T-cell (primary cell): ENCODE measurements around the gene VTA1. TPM values are rescaled to one million over a fixed set of nuclear protein-coding genes. Genes with fewer than 3 reads are reported as not detected.
"Not testable (repeated sequence)": the region's sequence is repeated elsewhere in the genome, so short reads cannot be mapped to it uniquely, and the experiment has no call there.

Experiments used
- ATAC-seq, 4 experiments: fragments of 200-7000 bp in 3 of 4; fragments of 150-1000 bp in 1 of 4; cut with Tn5 transposase; replicated peaks in 1 of 4; 1 replicate in 3 of 4; 2 replicates in 1 of 4; pipeline ENCODE4 v1.10.0; 2021; ENCODE audit warnings: moderate library complexity in 3 of 4, mild to moderate bottlenecking in 2 of 4, moderate number of reproducible peaks in 1 of 4
- CTCF ChIA-PET, 2 donors: fragments of 300-600 bp; sonication (Branson Sonifier 250); formaldehyde crosslinking; loops; one replicate each; lab custom pipeline; 2022; ENCODE audit warnings: antibody characterized with exemption in 2 of 2; lab: Charles Lee
- POLR2A ChIA-PET, 2 donors: fragments of 300-600 bp; sonication (Branson Sonifier 250); formaldehyde crosslinking; loops; one replicate each; lab custom pipeline; 2022; ENCODE audit warnings: antibody characterized with exemption in 2 of 2; lab: Charles Lee
- DNase-seq, 35 experiments: peaks; one replicate each; pipeline versions ENCODE4 v3.0.0 to v3.0.0-alpha.2; 2013 to 2023
- H3K27ac ChIP-seq: one replicate; pipeline ENCODE4 v1.5.1; 2013; ENCODE audit warnings: low read length
- H3K27me3 ChIP-seq, 2 experiments: replicated peaks in 1 of 2; 1 replicate in 1 of 2; 2 replicates in 1 of 2; pipeline versions ENCODE4 v1.6.1 to v1.7.0; 2013; ENCODE audit warnings: low read length in 1 of 2, mixed read lengths in 1 of 2; ENCODE audit not compliant: control insufficient read depth in 2 of 2, insufficient read depth in 2 of 2; ENCODE audit errors: extremely low read depth in 1 of 2
- H3K36me3 ChIP-seq, 2 donors: 1 replicate in 1 of 2; 2 replicates in 1 of 2; pipeline versions ENCODE4 v1.6.1 to v1.7.0; 2013; ENCODE audit warnings: low read length in 1 of 2; ENCODE audit not compliant: control insufficient read depth in 2 of 2, insufficient read depth in 1 of 2; ENCODE audit errors: extremely low read depth in 1 of 2
- H3K4me1 ChIP-seq, 2 experiments: 1 replicate in 1 of 2; 2 replicates in 1 of 2; pipeline versions ENCODE4 v1.6.1 to v1.7.0; 2013; ENCODE audit warnings: low read length in 2 of 2, mixed read lengths in 1 of 2; ENCODE audit not compliant: insufficient read depth in 2 of 2, control insufficient read depth in 1 of 2; ENCODE audit errors: extremely low read depth in 1 of 2
- H3K4me3 ChIP-seq, 2 donors: 1 replicate in 1 of 2; 2 replicates in 1 of 2; pipeline versions ENCODE4 v1.5.1 to v1.7.0; 2013; ENCODE audit warnings: mild to moderate bottlenecking in 2 of 2, low read length in 1 of 2, moderate library complexity in 1 of 2; ENCODE audit not compliant: control insufficient read depth in 1 of 2; ENCODE audit errors: extremely low read depth in 1 of 2
- H3K9me3 ChIP-seq: 2 replicates; pipeline ENCODE4 v1.7.0; 2013
- H3K27ac Mint-ChIP-seq, 2 donors: one replicate each; pipeline ENCODE4 v1.8.0; 2020 to 2021; ENCODE audit warnings: mild to moderate bottlenecking in 2 of 2, mixed read lengths in 2 of 2
- H3K27me3 Mint-ChIP-seq, 2 donors: one replicate each; pipeline ENCODE4 v1.8.0; 2021 to 2022; ENCODE audit warnings: mixed read lengths in 2 of 2
- H3K36me3 Mint-ChIP-seq: one replicate; pipeline ENCODE4 v1.8.0; 2021; ENCODE audit warnings: mixed read lengths
- H3K4me1 Mint-ChIP-seq, 3 donors: one replicate each; pipeline ENCODE4 v1.8.0; 2020 to 2022; ENCODE audit warnings: mixed read lengths in 3 of 3, mild to moderate bottlenecking in 1 of 3
- H3K4me3 Mint-ChIP-seq, 3 donors: one replicate each; pipeline ENCODE4 v1.8.0; 2020 to 2022; ENCODE audit warnings: mild to moderate bottlenecking in 3 of 3, mixed read lengths in 3 of 3, moderate library complexity in 3 of 3
- H3K9me3 Mint-ChIP-seq, 3 donors: one replicate each; pipeline ENCODE4 v1.8.0; 2020 to 2022; ENCODE audit warnings: mixed read lengths in 3 of 3
- WGBS: methylation state at CpG from one replicate; pipeline ENCODE4 v1.1.5; 2013; ENCODE audit warnings: missing lambda C conversion rate; ENCODE audit not compliant: insufficient coverage; 5-methylcytosine and 5-hydroxymethylcytosine counted together
- total RNA-seq, 35 experiments: library from RNA in 6 of 35; stranded (reverse) in 6 of 35; fragments of 120-200 nt in 1 of 35; gene quantifications; one replicate each; pipeline versions ENCODE4 v1.2.1 to v1.2.4 and lab custom pipeline; 2013 to 2026

Gene VTA1
- total RNA-seq, 5 donors from 2014 or later (not counting 1 experiment from before 2014, with no cell fraction given): 19.2 to 31.5 (median 29.0) TPM

GRCh38 chr6:142232206-142233044, 85.4 kb downstream of the VTA1 start:
- Mint-ChIP-seq H3K4me3 (peak overlapping the region; percentile 50 to 70 (median 50)), H3K27ac (peak overlapping the region; percentile 6 to 69), H3K9me3 (peaks cover 4 to 17% (median 6%) of the 10 kb centered on the region in 3 donors), H3K4me1 (peaks cover 10 to 17% (median 15%) of the 10 kb centered on the region in 3 donors)
- H3K27ac ChIP-seq, H3K36me3 Mint-ChIP-seq, H3K27me3 Mint-ChIP-seq, H3K27me3 ChIP-seq, H3K36me3 ChIP-seq, H3K9me3 ChIP-seq, POLR2A ChIA-PET: not testable (repeated sequence)
- DNase-seq: peak; percentile 24 to 78 (median 52)
- H3K4me3 ChIP-seq: peak overlapping the region; percentile 10 to 38
- peaks cover 2 to 11% of the 10 kb centered on the region in 2 experiments for H3K4me1 ChIP-seq
- peak; percentile 93 to 97 (median 96) for ATAC-seq
- CTCF ChIA-PET: interaction anchor here (0.8 to 1.5 kb wide), 4 partner anchors 37 to 1781 kb away, joined by 3 to 7 read pairs (median 4); no protein-coding TSS in a partner anchor
- 18% methylated on average over 11 of the region's 12 CpGs for WGBS

GRCh38 chr6:142233945-142234682, 87.1 kb downstream of the VTA1 start:
- Histone ChIP-seq H3K4me3 (no peak overlapping the region), H3K4me1 (peaks cover 2 to 11% of the 10 kb centered on the region in 2 experiments), H3K36me3 (no peaks in the 10 kb centered on the region), H3K27me3 (peaks cover 0 to 2% of the 10 kb centered on the region in 2 experiments), H3K9me3 (no peaks in the 10 kb centered on the region), H3K27ac (no peak overlapping the region)
- 74% methylated on average over 3 of the region's 8 CpGs for WGBS
- H3K4me1 Mint-ChIP-seq: peaks cover 10 to 17% (median 15%) of the 10 kb centered on the region in 3 donors
- ChIA-PET POLR2A (no interaction called here), CTCF (no interaction called here)
- no peak overlapping the region for H3K4me3 Mint-ChIP-seq
- H3K27me3 Mint-ChIP-seq: peaks cover 0 to 3% of the 10 kb centered on the region in 2 donors
- ATAC-seq (no peak), DNase-seq (no peak)
- H3K9me3 Mint-ChIP-seq: peaks cover 0 to 4% (median 0%) of the 10 kb centered on the region in 3 donors
- no peak overlapping the region for H3K27ac Mint-ChIP-seq
- no peaks in the 10 kb centered on the region for H3K36me3 Mint-ChIP-seq

GRCh38 chr6:142235272-142235671, 88.2 kb downstream of the VTA1 start:
- WGBS: 75% methylated on average over 1 of the region's 3 CpGs
- Histone ChIP-seq H3K27me3 (peaks cover 0 to 2% of the 10 kb centered on the region in 2 experiments), H3K27ac (no peak overlapping the region), H3K4me3 (no peak overlapping the region), H3K4me1 (peaks cover 2 to 11% of the 10 kb centered on the region in 2 experiments), H3K36me3 (no peaks in the 10 kb centered on the region), H3K9me3 (no peaks in the 10 kb centered on the region)
- DNase-seq (no peak), ATAC-seq (no peak)
- H3K4me3 Mint-ChIP-seq: no peak overlapping the region
- peaks cover 10 to 17% (median 15%) of the 10 kb centered on the region in 3 donors for H3K4me1 Mint-ChIP-seq
- H3K27me3 Mint-ChIP-seq: peaks cover 0 to 3% of the 10 kb centered on the region in 2 donors
- no peaks in the 10 kb centered on the region for H3K36me3 Mint-ChIP-seq
- H3K27ac Mint-ChIP-seq: no peak overlapping the region
- H3K9me3 Mint-ChIP-seq: no peaks in the 10 kb centered on the region
- POLR2A ChIA-PET: no interaction called here
- CTCF ChIA-PET: no interaction called here

GRCh38 chr6:142235791-142236190, 88.7 kb downstream of the VTA1 start:
- ChIA-PET CTCF (no interaction called here), POLR2A (no interaction called here)
- no peaks in the 10 kb centered on the region for H3K36me3 Mint-ChIP-seq
- H3K9me3 ChIP-seq: no peaks in the 10 kb centered on the region
- no peak overlapping the region for H3K4me3 ChIP-seq
- H3K27me3 Mint-ChIP-seq: peaks cover 0 to 3% of the 10 kb centered on the region in 2 donors
- peaks cover 2 to 11% of the 10 kb centered on the region in 2 experiments for H3K4me1 ChIP-seq
- H3K27ac ChIP-seq: no peak overlapping the region
- ATAC-seq (no peak), DNase-seq (no peak)
- peaks cover 10 to 17% (median 15%) of the 10 kb centered on the region in 3 donors for H3K4me1 Mint-ChIP-seq
- H3K9me3 Mint-ChIP-seq: no peaks in the 10 kb centered on the region
- H3K27me3 ChIP-seq: peaks cover 0 to 2% of the 10 kb centered on the region in 2 experiments
- WGBS: no CpG with 5 or more reads among the region's 2 CpGs
- H3K36me3 ChIP-seq: no peaks in the 10 kb centered on the region
- no peak overlapping the region for H3K4me3 Mint-ChIP-seq
- no peak overlapping the region for H3K27ac Mint-ChIP-seq

GRCh38 chr6:142236691-142237090, 89.6 kb downstream of the VTA1 start:
- Mint-ChIP-seq H3K27ac (no peak overlapping the region), H3K36me3 (no peaks in the 10 kb centered on the region), H3K4me1 (peaks cover 10 to 15% (median 15%) of the 10 kb centered on the region in 3 donors), H3K4me3 (no peak overlapping the region), H3K9me3 (no peaks in the 10 kb centered on the region), H3K27me3 (peaks cover 0 to 3% of the 10 kb centered on the region in 2 donors)
- Histone ChIP-seq H3K27me3 (peaks cover 0 to 2% of the 10 kb centered on the region in 2 experiments), H3K27ac (no peak overlapping the region), H3K9me3 (no peaks in the 10 kb centered on the region), H3K36me3 (no peaks in the 10 kb centered on the region), H3K4me1 (peaks cover 2 to 11% of the 10 kb centered on the region in 2 experiments), H3K4me3 (no peak overlapping the region)
- WGBS: no CpG with 5 or more reads among the region's 4 CpGs
- no peak for ATAC-seq
- CTCF ChIA-PET: no interaction called here
- POLR2A ChIA-PET: no interaction called here
- DNase-seq: no peak

- ATAC-seq (no peak), DNase-seq (no peak)
- H3K27ac Mint-ChIP-seq: no peak overlapping the region
- H3K9me3 ChIP-seq: no peaks in the 10 kb centered on the region
- WGBS: 60% methylated on average over 1 of the region's 3 CpGs
- no peaks in the 10 kb centered on the region for H3K9me3 Mint-ChIP-seq
- H3K4me1 ChIP-seq: no peaks in the 10 kb centered on the region
- no peaks in the 10 kb centered on the region for H3K36me3 ChIP-seq
- ChIA-PET CTCF (no interaction called here), POLR2A (no interaction called here)
- H3K4me1 Mint-ChIP-seq: no peaks in the 10 kb centered on the region
- no peaks in the 10 kb centered on the region for H3K36me3 Mint-ChIP-seq
- H3K27me3 ChIP-seq: peaks cover 0 to 2% of the 10 kb centered on the region in 2 experiments
- H3K27ac ChIP-seq: no peak overlapping the region
- H3K27me3 Mint-ChIP-seq: peaks cover 0 to 2% of the 10 kb centered on the region in 2 donors
- no peak overlapping the region for H3K4me3 ChIP-seq
- no peak overlapping the region for H3K4me3 Mint-ChIP-seq
Measured at GRCh38 chr6:142238881-142239280, 91.8 kb downstream of the VTA1 start.
